Loucy (cell line): ENCODE results near the gene SUMF2.
"Not testable (repeated sequence)": the region's sequence is repeated elsewhere in the genome, so short reads cannot be mapped to it uniquely, and the experiment has no call there.

Experiments used
- H2AFZ ChIP-seq: fragments of 200-600 bp; sonication (generic); 2 replicates; pipeline ENCODE4 v1.6.0; 2016; ENCODE audit warnings: antibody characterized with exemption, mild to moderate bottlenecking, low read length, moderate library complexity
- H3F3A ChIP-seq: fragments of 200-600 bp; 2 replicates; pipeline ENCODE4 v1.6.0; 2016; ENCODE audit warnings: antibody characterized with exemption, low read depth, mild to moderate bottlenecking
- H3K27me3 ChIP-seq: fragments of 200-600 bp; sonication (generic); 2 replicates; pipeline ENCODE4 v1.6.1; 2014; ENCODE audit warnings: low read length, mild to moderate bottlenecking; ENCODE audit not compliant: insufficient read depth, poor library complexity, severe bottlenecking
- H3K36me3 ChIP-seq: fragments of 200-600 bp; sonication (generic); 2 replicates; pipeline ENCODE4 v1.6.1; 2016; ENCODE audit warnings: low read length; ENCODE audit not compliant: insufficient read depth
- H3K4me1 ChIP-seq: fragments of 200-600 bp; sonication (generic); 2 replicates; pipeline ENCODE4 v1.5.1; 2014; ENCODE audit warnings: low read length, mild to moderate bottlenecking; ENCODE audit not compliant: insufficient read depth, poor library complexity, severe bottlenecking
- H3K4me2 ChIP-seq: fragments of 200-600 bp; sonication (generic); 2 replicates; pipeline ENCODE4 v1.6.0; 2014; ENCODE audit warnings: antibody characterized with exemption, low read length, low read depth, mild to moderate bottlenecking; ENCODE audit not compliant: poor library complexity, severe bottlenecking
- H3K4me3 ChIP-seq: fragments of 200-600 bp; sonication (generic); 2 replicates; pipeline ENCODE4 v1.5.1; 2014; ENCODE audit warnings: low read length, mild to moderate bottlenecking, mixed read lengths; ENCODE audit not compliant: poor library complexity, severe bottlenecking
- H3K79me2 ChIP-seq: fragments of 200-600 bp; sonication (generic); 2 replicates; pipeline ENCODE4 v1.6.1; 2014; ENCODE audit warnings: low read length; ENCODE audit not compliant: insufficient read depth
- H3K9ac ChIP-seq: fragments of 200-600 bp; sonication (generic); 2 replicates; pipeline ENCODE4 v1.6.0; 2014; ENCODE audit warnings: mild to moderate bottlenecking, low read depth, low read length, moderate library complexity; ENCODE audit not compliant: poor library complexity, severe bottlenecking
- H3K9me2 ChIP-seq: fragments of 200-600 bp; sonication (generic); replicated peaks from 2 replicates; pipeline ENCODE4 v1.6.1; 2016; ENCODE audit warnings: low read depth, low read length, mixed read lengths
- H3K9me3 ChIP-seq: fragments of 200-600 bp; sonication (generic); 2 replicates; pipeline ENCODE4 v1.6.1; 2014; ENCODE audit warnings: mild to moderate bottlenecking, antibody characterized with exemption, low read length, low read depth; ENCODE audit not compliant: insufficient read depth
- H4K20me1 ChIP-seq: fragments of 200-600 bp; sonication (generic); 2 replicates; pipeline ENCODE4 v1.6.0; 2014; ENCODE audit warnings: antibody characterized with exemption, low read length, mild to moderate bottlenecking; ENCODE audit not compliant: insufficient read depth, poor library complexity, severe bottlenecking
- CTCF ChIP-seq: fragments of 200-600 bp; sonication (generic); conservative IDR thresholded peaks from 2 replicates; pipeline ENCODE4 v1.5.1; 2014; ENCODE audit warnings: mild to moderate bottlenecking, antibody characterized with exemption, low read length
- EZH2phosphoT487 ChIP-seq: fragments of 200-600 bp; IDR thresholded peaks from 2 replicates; pipeline ENCODE4 v1.6.1; 2018; ENCODE audit warnings: antibody characterized with exemption, mild to moderate bottlenecking, moderate library complexity, borderline replicate concordance

The SUMF2 gene

GRCh38 chr7:56063500-56063881, 595 bp upstream of the SUMF2 start:
- no peaks in the 10 kb centered on the region for H3K9me3 ChIP-seq
- peaks cover 41% of the 10 kb centered on the region for H3K36me3 ChIP-seq
- no peaks in the 10 kb centered on the region for H3K27me3 ChIP-seq
- H3K9me2 ChIP-seq, result no peaks in the 10 kb centered on the region
- H3K4me2 ChIP-seq, result peak overlapping the region; percentile 61
- H3K4me3 ChIP-seq, result peak overlapping the region; percentile 83
- no peak overlapping the region for H2AFZ ChIP-seq
- no peak for TF ChIP-seq CTCF
- no peak for TF ChIP-seq EZH2phosphoT487
- peak overlapping the region; percentile 94 for H3K9ac ChIP-seq
- H3K79me2 ChIP-seq, result peaks cover 49% of the 10 kb centered on the region
- peaks cover 50% of the 10 kb centered on the region for H4K20me1 ChIP-seq
- peaks cover 15% of the 10 kb centered on the region; the same call in 1 of the 2 replicates for H3F3A ChIP-seq
- H3K4me1 ChIP-seq, result peaks cover 23% of the 10 kb centered on the region

GRCh38 chr7:56066376-56066775, 2.3 kb downstream of the SUMF2 start:
- peaks cover 28% of the 10 kb centered on the region for H3K79me2 ChIP-seq
- not testable (repeated sequence) for H3K27me3 ChIP-seq, H3K9me2 ChIP-seq, H3K4me3 ChIP-seq, H3K9me3 ChIP-seq, H2AFZ ChIP-seq, H3K9ac ChIP-seq
- peak overlapping the region; percentile 61 for H3K4me2 ChIP-seq
- peaks cover 26% of the 10 kb centered on the region; the same call in 1 of the 2 replicates for H3K36me3 ChIP-seq
- peaks cover 15% of the 10 kb centered on the region; the same call in 1 of the 2 replicates for H3F3A ChIP-seq
- H3K4me1 ChIP-seq, result peaks cover 23% of the 10 kb centered on the region
- H4K20me1 ChIP-seq, result peaks cover 32% of the 10 kb centered on the region

- H3K9ac ChIP-seq, result no peak overlapping the region
- no peak overlapping the region for H3K4me3 ChIP-seq
- H2AFZ ChIP-seq, result no peak overlapping the region
- H3K4me1 ChIP-seq, result no peaks in the 10 kb centered on the region
- H3K36me3 ChIP-seq, result peaks cover 19% of the 10 kb centered on the region; the same call in 1 of the 2 replicates
- no peaks in the 10 kb centered on the region for H3K9me2 ChIP-seq
- no peaks in the 10 kb centered on the region for H3K79me2 ChIP-seq
- no peaks in the 10 kb centered on the region for H3F3A ChIP-seq
- TF ChIP-seq CTCF, result peak; percentile 83
- TF ChIP-seq EZH2phosphoT487, result no peak
- H4K20me1 ChIP-seq, result no peaks in the 10 kb centered on the region
- H3K27me3 ChIP-seq, result no peaks in the 10 kb centered on the region
- no peaks in the 10 kb centered on the region for H3K9me3 ChIP-seq
- H3K4me2 ChIP-seq, result no peak overlapping the region
These were observed 10.3 kb downstream of the SUMF2 start for GRCh38 chr7:56074371-56074791.

GRCh38 chr7:56077681-56078080, 13.6 kb downstream of the SUMF2 start:
- H3K9me2 ChIP-seq, result no peaks in the 10 kb centered on the region
- no peak overlapping the region for H3K9ac ChIP-seq
- no peak overlapping the region for H2AFZ ChIP-seq
- H3K4me1 ChIP-seq, result no peaks in the 10 kb centered on the region
- H3K4me2 ChIP-seq, result no peak overlapping the region
- H3K36me3 ChIP-seq, result peaks cover 15% of the 10 kb centered on the region; the same call in 1 of the 2 replicates
- no peaks in the 10 kb centered on the region for H3F3A ChIP-seq
- no peaks in the 10 kb centered on the region for H4K20me1 ChIP-seq
- no peaks in the 10 kb centered on the region for H3K9me3 ChIP-seq
- H3K79me2 ChIP-seq, result no peaks in the 10 kb centered on the region
- no peak for TF ChIP-seq EZH2phosphoT487
- no peak for TF ChIP-seq CTCF
- H3K27me3 ChIP-seq, result no peaks in the 10 kb centered on the region
- no peak overlapping the region for H3K4me3 ChIP-seq
